ENCODE measurements around the gene ARF5.

DNA sequence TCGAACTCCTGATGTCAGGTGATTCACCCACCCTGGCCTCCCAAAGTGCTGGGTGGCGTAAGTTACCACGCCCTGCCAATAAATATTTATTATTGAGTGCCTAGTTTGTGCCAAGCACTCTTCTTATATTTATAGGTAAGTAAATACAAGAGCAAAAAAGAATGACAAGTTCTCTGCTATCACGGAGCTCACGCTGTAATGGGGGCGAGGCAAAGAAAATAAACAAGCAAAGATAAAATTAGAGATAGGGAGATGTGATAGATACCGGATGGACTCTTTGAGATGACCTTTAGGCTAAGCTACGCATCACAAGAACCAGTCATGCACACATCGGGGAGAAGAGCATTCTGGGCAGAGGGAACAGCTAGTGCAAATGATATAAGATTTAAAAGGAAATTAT, 49.1 kb upstream of the ARF5 start:
- TF ChIP-seq CTCF (conservative IDR thresholded peaks at IDR 0.05) (no peak), EZH2 (IDR thresholded peaks at IDR 0.05; ENCODE audit: low read depth) (no peak)

All from PC-9 (cell line).